Left renal cortex interstitium (tissue), 4 donors: Measurements from ENCODE around the gene ARID3A. TPM values are rescaled to one million over a fixed set of nuclear protein-coding genes. Genes with fewer than 3 reads are reported as not detected.
A peak's percentile ranks its signal among the peaks of the same experiment; 100 is the strongest.
"Not testable (repeated sequence)": the region's sequence is repeated elsewhere in the genome, so short reads cannot be mapped to it uniquely, and the experiment has no call there.

Experiments used
- DNase-seq, 4 donors: peaks; one replicate each; pipeline ENCODE4 v3.0.0-alpha.2; 2013; ENCODE audit warnings: low read depth in 4 of 4, low spot score in 2 of 4, missing footprints in 1 of 4
- polyA plus RNA-seq, 4 donors: library from polyadenylated mRNA; unstranded; fragments of 120-200 nt; gene quantifications; one replicate each; pipeline ENCODE4 v1.2.1, GENCODE V29; 2013; ENCODE audit not compliant: insufficient read length in 4 of 4

Gene ARID3A
- polyA plus RNA-seq, 4 donors, result 16.3 to 37.2 (median 29.1) TPM

DNA sequence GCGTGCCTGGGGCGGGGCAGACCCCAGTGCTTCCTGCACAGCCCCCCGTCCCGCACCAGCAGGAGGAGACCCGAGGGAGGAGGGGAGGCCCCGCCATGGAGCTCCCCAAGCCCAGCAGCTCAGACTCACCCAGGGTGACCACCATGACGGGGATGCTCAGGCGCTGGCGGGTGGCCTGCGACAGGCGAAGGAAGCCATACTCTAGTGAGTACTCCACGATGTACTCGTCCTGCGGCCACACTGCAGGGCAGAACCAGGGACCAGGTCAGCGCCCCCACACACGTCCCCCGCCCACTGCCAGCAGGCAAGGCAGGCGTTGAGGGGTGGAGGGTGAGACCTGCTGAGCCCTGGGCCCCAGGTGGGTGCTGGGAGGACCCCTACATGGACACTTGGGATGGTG is 86.5 kb downstream of the ARID3A start:
- DNase-seq, result no peak

DNA sequence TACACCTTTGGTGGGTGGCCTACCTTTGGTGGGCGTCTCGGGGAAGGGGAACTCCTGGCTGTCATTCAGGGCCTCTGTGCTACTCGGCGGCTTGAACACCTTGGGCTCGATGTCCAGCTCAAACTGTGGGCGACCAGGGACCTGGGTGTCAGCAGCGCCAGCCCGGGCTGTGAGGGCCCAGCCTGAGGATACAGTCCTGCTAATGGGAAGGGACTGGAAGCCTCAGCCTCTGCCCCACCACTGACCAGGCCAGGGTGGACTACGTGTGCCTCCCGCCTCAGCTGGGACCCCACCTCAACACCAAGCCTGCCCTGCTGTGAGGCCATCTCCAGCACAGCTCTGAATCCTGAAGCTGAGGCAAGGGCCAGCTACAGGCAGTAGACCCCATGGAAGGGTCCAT is 87.4 kb downstream of the ARID3A start:
- no peak for DNase-seq

DNA sequence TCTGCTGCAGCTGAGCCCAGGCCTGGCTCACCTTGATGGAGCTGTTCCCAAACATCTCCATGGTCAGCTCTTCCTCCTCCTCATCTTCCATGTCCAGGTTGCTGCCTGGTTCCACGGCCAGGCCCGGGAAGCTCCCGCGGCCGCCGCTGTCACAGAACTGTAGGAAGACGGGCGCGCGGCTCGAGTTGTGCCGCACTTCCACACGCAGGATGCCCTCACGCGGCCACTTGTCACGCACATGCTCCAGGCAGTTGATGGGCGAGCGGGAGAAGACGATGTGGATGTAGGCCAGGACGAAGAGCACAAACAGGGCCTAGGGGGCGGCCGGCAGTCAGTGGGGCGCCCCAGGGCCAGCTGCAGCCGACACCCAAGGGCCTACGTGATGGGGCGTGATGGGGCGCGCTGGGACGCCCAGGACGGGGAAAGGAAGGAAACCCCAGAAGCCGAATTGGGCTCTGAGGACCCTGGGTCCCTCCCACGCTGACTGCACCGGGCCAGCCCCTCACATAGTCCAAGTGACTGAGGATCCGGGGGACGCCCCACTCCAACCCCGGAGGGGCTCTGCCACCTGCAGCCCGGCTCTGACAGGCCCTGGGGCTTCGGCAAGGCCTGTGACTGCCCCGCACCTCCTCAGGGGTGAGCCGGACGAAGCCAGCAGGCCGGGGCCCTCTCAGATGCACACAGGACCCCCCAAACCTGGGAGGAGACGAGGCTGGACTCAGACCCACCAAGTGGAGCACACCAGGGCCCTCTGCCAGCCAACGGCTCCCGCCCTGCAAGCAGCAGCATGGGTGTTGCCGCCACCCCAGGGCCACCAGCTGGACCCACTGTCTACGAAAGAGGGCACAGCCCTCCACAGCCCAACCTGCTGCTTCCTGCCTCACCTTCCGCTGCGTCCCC is 88.6 kb downstream of the ARID3A start:
- DNase-seq, result no peak

DNA sequence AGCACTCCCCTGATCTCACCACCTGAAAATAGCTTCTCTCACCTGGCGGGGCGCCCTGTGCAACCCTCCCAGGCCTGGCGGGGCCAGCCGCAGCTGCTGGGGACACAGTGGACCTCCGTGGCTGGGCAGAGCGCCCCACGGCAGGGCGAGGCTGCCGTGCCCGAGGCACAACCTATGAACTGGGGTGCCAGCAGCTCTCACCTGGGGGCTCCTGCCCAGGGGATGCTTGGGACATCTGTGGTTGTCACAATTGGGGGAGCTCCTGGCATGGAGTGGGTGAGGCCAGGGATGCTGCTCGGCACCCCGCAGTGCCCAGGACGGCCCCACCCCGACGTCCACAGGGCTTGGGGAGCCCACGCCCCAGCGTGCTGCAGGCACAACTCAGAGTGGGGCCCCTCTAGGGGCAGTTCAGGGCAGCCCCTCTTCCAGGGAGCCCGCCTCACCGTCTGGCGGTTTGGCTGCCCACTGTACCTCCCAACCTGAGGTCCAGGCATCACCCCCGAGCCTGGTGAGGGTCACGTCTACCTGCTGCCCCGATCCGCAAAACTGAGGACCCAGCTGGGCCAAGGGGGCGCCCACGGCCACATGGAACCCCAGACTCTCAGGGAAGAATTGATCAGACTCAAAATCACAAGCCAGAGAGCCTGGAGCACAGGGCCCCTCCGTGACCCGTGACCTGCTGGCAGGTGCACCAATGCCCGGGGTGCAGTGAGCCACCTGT is 89.4 kb downstream of the ARID3A start:
- no peak for DNase-seq

DNA sequence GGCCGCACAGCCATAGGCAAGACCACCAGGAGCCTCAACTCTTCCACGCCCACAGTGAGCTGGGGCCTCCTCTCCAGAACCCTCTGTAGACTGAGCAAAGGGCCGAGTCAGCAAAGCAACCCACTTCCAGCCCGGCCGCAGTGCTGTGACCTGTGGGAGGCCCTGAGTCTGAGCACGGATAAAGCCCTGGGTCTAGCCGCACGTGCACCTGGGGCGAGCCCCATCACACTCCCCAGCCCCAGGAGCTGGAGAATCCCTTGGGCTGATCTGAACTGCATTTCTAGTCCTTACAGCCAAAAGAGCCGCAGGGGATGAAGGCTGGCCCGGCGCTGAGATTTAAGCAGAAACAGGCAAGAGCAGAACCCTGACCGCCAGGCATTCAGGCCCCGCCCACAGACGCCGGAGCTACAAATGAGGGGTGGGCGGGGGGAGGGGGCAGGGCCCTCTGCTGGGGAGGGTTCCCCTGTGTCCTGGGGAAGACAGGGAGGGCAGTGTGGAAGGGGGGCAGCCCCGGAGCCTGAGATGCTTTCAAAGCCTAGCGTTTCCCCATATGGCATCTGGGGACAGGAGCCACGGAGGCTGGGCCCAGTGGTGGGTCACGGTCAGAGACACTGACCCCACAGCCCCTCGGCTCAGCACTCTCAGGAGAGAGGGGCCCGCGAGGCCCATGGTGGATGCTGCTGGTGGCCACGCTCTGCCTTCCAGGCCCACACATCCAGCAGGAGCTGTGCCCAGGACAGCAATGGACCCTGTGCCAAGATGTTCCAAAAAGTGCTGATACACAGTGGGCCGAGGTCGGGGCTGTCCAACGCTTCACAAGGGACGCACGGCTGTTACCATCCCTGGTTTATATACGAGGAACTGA is 90.2 kb downstream of the ARID3A start:
- no peak for DNase-seq

DNA sequence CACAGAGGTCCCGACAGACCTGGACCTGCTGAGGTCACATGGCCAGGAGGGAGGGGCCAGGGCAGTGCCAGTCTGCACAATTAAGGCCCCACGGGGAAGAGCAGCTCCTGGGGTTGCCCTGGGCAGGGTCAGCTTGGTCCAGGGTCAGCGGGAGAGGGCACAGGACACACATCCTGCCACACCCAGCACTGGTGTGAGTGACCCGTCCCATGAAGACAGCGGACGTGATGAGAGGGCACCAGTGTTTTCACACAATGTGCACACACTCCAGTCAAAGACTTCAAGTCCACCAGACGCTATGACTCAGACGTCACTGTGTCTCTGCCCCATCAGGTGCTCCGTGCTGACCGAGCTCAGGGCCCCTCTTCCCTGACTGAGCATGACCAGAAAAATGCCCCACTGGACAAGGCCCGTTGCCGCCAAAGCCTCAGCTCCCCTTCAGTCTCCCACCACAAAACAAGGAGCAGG is 90.8 kb downstream of the ARID3A start:
- DNase-seq, result no peak

DNA sequence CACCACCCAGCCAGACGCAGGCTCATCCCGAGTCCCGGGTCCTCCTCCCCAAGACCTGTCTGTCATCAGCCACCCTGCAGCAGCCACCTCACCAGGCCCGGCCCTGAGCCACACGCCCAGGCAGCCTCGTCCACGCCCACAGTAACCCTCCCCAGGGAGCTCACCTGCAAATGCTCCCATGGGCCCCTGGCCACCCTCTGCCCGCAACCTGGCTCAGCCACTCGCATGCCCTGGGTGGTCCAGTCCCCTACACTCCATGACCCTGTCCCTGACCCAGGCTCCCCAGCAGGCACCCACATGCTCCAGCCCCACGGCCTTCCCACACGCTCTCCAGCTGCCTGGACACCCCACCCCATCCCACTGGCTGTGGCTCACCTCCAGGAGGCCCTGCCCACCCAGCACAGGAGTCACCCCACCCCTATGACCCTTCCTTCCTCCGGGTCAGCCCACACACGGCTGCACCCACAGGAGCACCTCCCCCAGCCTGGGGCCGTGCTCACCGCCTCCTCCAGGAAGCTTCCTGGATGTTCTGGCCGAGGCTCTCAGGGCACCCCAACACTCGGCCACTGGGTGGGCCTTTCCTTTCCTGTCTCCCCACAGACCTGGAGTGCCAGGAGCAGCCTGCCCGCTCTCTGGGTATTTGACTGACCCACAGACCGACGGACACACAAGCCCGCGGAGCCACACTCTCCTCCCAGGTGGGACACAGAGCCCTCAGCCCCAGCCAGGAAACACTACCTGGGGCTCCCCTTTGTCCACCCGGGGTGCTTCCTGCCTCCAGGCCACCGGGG is 91.5 kb downstream of the ARID3A start:
- no peak for DNase-seq

DNA sequence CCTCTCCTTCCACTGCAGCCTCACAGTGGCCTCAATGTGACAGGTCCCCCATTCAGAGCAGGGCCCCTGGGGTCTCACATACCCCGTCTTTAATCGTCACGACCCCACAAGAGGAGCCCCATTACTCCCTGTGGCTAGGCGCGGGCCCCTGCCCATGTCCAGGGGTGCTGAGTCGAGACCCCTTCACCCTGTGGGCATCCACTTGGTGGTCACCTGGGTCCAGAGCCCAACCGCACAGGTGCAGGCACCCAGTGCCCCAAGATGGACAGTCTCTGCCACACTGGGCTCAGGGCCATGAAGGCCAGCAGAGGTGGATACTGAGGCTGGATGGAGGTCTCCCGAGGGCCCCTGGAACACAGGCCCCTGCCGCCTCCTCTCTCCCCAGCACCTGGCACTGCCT is 92.1 kb downstream of the ARID3A start:
- no peak for DNase-seq

DNA sequence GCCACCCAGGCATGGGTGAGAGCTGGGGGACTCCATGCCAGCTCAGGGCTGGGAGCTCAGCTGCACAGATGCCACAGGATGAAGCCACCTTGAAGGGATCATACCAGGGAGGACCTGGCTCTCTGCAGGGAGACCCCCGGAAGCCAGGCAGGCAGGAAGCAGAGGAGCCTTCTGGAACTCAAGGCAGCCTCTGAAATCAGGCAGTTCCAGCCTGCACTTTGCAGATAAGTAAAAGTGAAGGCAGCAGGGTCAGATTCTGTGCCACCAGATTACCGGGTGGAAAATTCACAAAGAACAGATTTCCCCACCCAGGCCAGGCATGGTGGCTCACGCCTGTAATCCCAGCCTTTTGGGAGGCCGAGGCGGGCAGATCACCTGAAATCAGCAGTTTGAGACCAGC is 92.6 kb downstream of the ARID3A start:
- no peak for DNase-seq

DNA sequence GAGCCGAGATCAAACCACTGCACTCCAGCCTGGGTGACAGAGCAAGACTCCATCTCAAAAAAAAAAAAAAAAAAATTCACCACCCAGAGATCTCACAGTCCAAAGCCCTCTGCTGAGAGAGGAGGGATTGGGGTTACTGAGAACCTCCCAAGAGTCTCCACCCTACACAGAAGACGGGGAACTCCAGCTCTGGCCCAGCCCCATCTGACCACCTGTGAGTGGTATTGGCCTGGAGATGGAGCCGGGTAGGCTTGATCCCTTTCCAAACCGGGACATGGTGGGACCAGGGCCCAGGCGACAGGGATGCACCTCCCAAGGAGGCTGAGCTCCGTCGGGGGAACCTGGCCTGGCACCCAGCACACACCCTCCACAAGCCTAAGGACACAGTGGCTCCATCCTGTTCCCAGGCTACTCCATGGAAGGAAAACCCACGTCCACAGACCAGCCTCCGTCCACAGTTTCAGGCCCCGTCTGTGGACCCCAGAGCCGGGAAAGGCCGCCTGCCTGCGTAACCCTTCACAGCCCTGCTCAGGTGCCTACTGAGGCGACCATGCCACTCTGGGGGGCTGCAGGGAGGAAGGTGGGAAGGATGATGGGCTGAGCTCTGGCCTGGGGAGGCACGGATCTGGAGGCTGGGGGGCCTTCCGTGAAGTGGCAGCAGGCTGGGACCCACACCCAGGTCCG is 93.2 kb downstream of the ARID3A start:
- DNase-seq, result no peak

DNA sequence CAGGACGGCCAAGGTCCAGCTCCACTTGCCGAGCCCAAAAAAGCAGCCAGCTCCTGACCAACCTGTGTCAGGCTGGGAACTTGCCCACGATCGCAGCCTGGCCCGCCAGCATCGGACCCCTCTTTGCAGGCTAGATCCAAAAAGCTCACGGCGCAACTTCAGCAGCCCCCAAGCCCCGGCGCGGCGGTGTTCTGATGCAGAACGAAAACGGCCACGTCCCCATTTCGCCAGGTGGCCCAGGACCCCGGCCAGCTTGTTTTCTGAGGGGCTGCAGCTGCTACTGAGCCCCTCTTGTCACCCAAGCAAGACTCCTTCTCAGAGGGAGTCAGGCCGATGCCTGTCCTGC is 93.8 kb downstream of the ARID3A start:
- no peak for DNase-seq

DNA sequence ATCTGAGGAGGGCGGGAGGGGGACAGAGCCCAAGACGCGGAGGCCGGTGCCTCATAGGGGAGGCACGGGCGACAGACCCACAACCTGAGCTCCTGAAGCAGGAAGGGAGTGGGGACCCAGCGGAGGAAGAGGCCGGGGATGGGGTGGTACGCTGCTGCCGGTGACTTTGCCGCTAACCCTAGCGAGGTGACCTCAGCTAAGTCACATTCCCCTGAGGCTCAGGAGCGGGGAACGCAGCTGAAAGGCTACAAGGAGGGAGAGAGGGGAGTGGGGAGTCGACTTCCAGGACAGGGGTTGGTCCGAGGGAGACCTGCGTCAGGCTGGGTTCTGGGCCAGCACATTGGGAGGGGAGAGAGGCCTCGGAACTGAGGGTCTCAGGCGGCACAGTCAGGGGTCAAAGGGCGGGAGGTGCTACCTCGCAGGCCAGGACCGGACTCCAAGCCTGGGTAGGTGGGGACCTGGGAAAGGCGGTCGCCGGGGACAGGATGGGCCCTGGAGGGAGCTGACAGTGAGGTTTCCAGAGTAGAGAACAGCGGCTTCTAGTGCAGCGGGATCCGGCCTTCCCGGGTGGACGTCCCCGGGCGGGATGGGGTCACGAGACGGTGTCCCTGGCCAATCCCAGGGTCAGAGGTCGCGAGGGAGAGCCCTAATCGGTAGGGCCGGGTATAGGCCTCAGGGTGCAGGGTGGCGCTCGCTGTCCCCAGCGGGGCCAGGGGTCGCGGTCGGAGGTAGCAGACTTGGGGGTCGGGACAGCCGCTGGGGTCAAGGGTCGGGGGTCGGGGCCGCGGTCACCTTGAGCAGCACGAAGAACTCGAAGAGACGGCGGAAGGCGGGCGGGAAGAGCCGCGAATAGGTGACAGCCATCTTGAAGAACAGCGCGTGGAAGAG is 94.4 kb downstream of the ARID3A start:
- no peak for DNase-seq

DNA sequence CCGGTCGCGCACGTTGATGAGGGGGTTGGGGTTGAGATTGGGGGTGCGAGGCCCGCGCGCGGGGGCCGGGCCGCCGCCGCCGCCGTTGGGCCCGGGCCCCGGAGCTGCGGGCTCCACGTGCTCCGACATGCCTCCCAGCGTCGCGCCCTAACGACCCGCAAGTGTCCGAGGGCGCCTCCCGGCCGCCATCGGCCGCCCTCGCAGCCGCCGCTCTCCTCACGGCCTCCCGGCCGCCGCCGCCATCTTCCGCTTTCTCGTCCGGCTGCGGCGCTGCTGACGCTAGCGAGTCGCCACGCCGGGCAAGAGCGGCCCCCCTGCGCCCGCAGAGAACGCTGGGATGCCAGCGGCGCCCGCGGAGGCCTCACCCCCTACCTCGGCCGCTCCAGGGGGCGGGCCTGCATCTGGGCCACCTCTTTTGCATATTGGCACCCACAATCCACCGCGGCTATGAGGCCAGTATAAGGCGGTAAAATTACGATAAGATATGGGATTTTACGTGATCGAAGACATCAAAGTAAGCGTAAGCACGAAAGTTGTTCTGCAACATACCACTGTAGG is 95.1 kb downstream of the ARID3A start, which contains the start of gene TMEM259:
TMEM259 (minus strand) TSS at position 256 of the 558 bp plus-strand sequence; CDS start at position 129, 127 bp downstream.
- DNase-seq, result peak; percentile 95 to 99 (median 96)

DNA sequence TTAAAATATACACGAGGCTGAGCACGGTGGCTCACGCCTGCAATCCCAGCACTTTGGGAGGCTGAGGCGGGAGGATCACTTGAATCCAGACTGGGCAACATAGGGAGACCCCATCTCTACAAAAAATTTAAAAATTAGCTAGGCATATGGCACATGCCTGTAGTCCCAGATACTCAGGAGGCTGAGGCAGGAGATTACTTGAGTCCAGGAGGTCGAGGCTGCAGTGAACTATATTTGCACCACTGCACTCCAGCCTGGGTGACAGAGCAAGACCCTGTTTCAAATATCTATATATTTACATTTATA is 98.0 kb downstream of the ARID3A start:
- not testable (repeated sequence) for DNase-seq

DNA sequence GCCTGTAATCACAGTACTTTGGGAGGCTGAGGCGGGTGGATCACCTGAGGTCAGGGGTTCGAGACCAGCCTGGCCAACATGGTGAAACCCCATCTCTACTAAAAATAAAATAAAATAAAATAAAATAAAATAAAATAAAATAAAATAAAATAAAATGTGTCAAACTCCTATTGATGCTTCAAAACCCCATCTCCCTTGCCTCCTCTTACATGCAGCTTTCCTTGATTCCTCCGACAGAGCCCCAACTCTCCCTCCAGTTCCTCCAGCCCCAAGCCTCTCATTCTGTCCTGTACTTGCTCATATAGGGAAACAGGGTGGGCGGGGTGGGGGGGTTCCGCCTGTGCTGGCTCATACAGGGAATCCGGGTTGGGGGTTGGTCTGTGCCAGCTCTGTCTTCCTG is 99.2 kb downstream of the ARID3A start:
- DNase-seq, result not testable (repeated sequence)
